Dermis microvascular lymphatic vessel endothelial cell (primary cell): ENCODE results near the gene TOP1. TPM values are rescaled to one million over a fixed set of nuclear protein-coding genes. Genes with fewer than 3 reads are reported as not detected.
A peak's percentile ranks its signal among the peaks of the same experiment; 100 is the strongest.
"Not testable (repeated sequence)": the region's sequence is repeated elsewhere in the genome, so short reads cannot be mapped to it uniquely, and the experiment has no call there.

Experiments used
- DNase-seq, 2 donors: peaks; one replicate each; pipeline versions ENCODE4 v3.0.0 to v3.0.0-alpha.2; 2010; ENCODE audit warnings: low read depth in 2 of 2
- total RNA-seq: library from RNA; depleted of rRNA; stranded (reverse); fragments of >200 nt; gene quantifications from 2 replicates; pipeline ENCODE4 v1.2.1, GENCODE V29; 2014

Gene TOP1
- total RNA-seq, 1 donor from 2014 or later: 13.1 TPM

- not testable (repeated sequence) for DNase-seq
Measured at GRCh38 chr20:41003936-41004294, 24.7 kb upstream of the TOP1 start.

- DNase-seq: peak in 1 of 2 donors; percentile 54
Measured at GRCh38 chr20:41004531-41005360, 23.9 kb upstream of the TOP1 start.

GRCh38 chr20:41005361-41005729, 23.3 kb upstream of the TOP1 start:
- peak in 1 of 2 donors; percentile 97 for DNase-seq

- no peak for DNase-seq
Measured at GRCh38 chr20:41006126-41006935, 22.3 kb upstream of the TOP1 start.

- no peak for DNase-seq
Measured at GRCh38 chr20:41006936-41007474, 21.6 kb upstream of the TOP1 start.

GRCh38 chr20:41007481-41007880, 21.1 kb upstream of the TOP1 start:
- no peak for DNase-seq

- peak in 1 of 2 donors; percentile 37 for DNase-seq
Measured at GRCh38 chr20:41009946-41010345, 18.7 kb upstream of the TOP1 start.

- no peak for DNase-seq
Measured at GRCh38 chr20:41011551-41012067, 17.0 kb upstream of the TOP1 start.

- peak in 1 of 2 donors; percentile 42 for DNase-seq
Measured at GRCh38 chr20:41014561-41015088, 14.0 kb upstream of the TOP1 start.

- DNase-seq: no peak
Measured at GRCh38 chr20:41017448-41018042, 11.1 kb upstream of the TOP1 start.

- DNase-seq: no peak
Measured at GRCh38 chr20:41018153-41018552, 10.5 kb upstream of the TOP1 start.

- no peak for DNase-seq
Measured at GRCh38 chr20:41023549-41023948, 5.1 kb upstream of the TOP1 start.

GRCh38 chr20:41027366-41027765, 1.3 kb upstream of the TOP1 start:
- DNase-seq: no peak

GRCh38 chr20:41027872-41028358, 707 bp upstream of the TOP1 start:
- DNase-seq: no peak

- DNase-seq: peak in 1 of 2 donors; percentile 29
Measured at GRCh38 chr20:41029150-41029901, 704 bp downstream of the TOP1 start.

- DNase-seq: no peak
Measured at GRCh38 chr20:41030061-41030460, 1.4 kb downstream of the TOP1 start.

GRCh38 chr20:41030531-41031242, 2.1 kb downstream of the TOP1 start:
- DNase-seq: no peak

- DNase-seq: no peak
Measured at GRCh38 chr20:41031243-41031619, 2.6 kb downstream of the TOP1 start.

- DNase-seq: no peak
Measured at GRCh38 chr20:41032271-41032670, 3.6 kb downstream of the TOP1 start.

GRCh38 chr20:41034239-41034638, 5.6 kb downstream of the TOP1 start:
- no peak for DNase-seq
